ENCODE data around the gene KCNK4.
A peak's percentile ranks its signal among the peaks of the same experiment; 100 is the strongest.

Gene KCNK4

GRCh38 chr11:64288353-64288750 lies 2.8 kb upstream of the KCNK4 start:
- Histone ChIP-seq H3K9me3 (replicated peaks; ENCODE audit: low read length) (no peaks in the 10 kb centered on the region), H3K4me1 (ENCODE audit: control insufficient read depth, insufficient read depth, low read length) (peaks cover 26% of the 10 kb centered on the region), H3K9ac (ENCODE audit: low read depth, low read length) (no peak overlapping the region)

DNA sequence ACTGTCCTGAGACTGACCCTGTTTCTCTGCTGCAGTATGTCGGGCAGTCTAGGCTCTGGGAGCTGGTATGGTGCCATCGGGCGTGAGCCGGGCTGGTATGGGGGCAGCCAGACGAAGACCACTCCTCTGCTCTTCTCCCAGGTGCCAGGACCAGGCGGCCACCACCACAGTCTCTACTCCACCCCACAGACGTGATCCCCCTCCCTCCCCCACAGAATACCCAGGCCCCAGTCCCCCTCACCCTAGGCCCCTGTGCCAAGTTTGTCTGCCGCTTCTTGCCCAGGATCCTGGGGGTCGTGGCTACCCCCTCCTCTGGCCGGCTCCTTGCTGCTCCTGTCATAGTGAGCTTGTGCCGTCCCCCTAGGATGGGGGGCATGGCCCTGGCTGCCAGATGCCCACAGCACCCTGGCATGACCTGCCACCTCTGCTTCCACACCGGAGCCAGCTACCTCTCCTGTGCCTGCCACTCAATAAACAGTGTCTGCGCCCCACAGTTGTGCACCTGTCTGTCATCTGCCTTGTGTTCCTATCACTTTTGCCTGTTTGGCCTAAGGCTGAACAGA lies 2.0 kb upstream of the KCNK4 start:
- Histone ChIP-seq H3K27me3 (ENCODE audit: control insufficient read depth, insufficient read depth, low read length) (peaks cover 39% of the 10 kb centered on the region), H3K4me3 (ENCODE audit: low read length) (no peak overlapping the region), H3K9me3 (replicated peaks; ENCODE audit: low read length) (no peaks in the 10 kb centered on the region), H3K4me1 (ENCODE audit: control insufficient read depth, insufficient read depth, low read length) (peaks cover 19% of the 10 kb centered on the region), H3K9ac (ENCODE audit: low read depth, low read length) (no peak overlapping the region), H3K4me2 (ENCODE audit: low read length) (no peak overlapping the region), H3K36me3 (ENCODE audit: insufficient read depth, low read length) (no peaks in the 10 kb centered on the region)

More at GRCh38 chr11:64288353-64288750, 2.8 kb upstream of the KCNK4 start:
- Histone ChIP-seq H3K27me3 (ENCODE audit: control insufficient read depth, insufficient read depth, low read length) (peaks cover 32% of the 10 kb centered on the region), H3K4me2 (ENCODE audit: low read length) (no peak overlapping the region), H3K4me3 (ENCODE audit: low read length) (no peak overlapping the region), H3K36me3 (ENCODE audit: insufficient read depth, low read length) (no peaks in the 10 kb centered on the region)

GRCh38 chr11:64290352-64291261 lies 495 bp upstream of the KCNK4 start:
- Histone ChIP-seq H3K9me3 (replicated peaks; ENCODE audit: low read length) (no peaks in the 10 kb centered on the region), H3K27me3 (ENCODE audit: control insufficient read depth, insufficient read depth, low read length) (peaks cover 50% of the 10 kb centered on the region), H3K9ac (ENCODE audit: low read depth, low read length) (no peak overlapping the region), H3K4me1 (ENCODE audit: control insufficient read depth, insufficient read depth, low read length) (peaks cover 17% of the 10 kb centered on the region), H3K4me3 (ENCODE audit: low read length) (no peak overlapping the region), H3K36me3 (ENCODE audit: insufficient read depth, low read length) (no peaks in the 10 kb centered on the region), H3K4me2 (ENCODE audit: low read length) (peak overlapping the region; percentile 80)

DNA sequence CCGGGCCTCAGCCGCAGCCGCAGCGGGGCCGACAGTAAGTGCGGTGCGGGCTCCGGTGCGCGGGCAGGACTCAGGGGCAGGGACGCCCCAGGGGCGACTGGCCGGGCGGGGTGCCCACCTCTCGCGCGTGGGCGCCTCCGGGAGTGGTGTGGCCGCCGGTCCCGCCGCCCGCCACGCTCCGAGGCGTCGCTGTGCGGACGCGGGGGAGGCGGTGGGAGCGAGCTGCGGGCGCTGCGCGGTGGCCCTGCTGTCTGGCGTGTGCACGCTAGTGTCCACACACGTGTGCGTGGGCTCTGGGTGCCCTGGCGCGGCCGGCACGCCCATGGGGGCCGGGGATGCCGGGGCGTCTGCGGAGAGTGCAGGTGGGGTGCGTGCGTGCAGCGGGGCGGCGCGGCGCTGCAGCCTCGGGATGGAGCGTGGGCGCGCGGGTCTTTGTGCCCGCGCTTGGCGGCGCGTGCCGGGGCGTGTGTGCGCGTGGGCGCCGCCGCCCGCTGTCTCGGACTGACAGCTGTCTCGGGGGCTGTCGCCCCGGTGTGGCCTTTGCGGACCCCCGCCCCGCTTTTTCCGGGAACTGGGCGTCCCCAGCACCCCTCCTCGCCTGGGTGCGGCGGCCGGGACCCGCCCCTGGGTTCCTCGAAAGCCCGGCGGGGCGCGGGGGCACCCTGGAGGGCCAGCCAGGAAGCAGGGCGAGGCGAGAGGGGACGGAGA lies 804 bp downstream of the KCNK4 start:
- peaks cover 63% of the 10 kb centered on the region for H3K27me3 ChIP-seq (ENCODE audit: control insufficient read depth, insufficient read depth, low read length)
- no peaks in the 10 kb centered on the region for H3K36me3 ChIP-seq (ENCODE audit: insufficient read depth, low read length)
- peaks cover 9% of the 10 kb centered on the region for H3K4me1 ChIP-seq (ENCODE audit: control insufficient read depth, insufficient read depth, low read length)
- H3K9ac ChIP-seq (ENCODE audit: low read depth, low read length) = no peak overlapping the region
- peak overlapping the region; percentile 52 for H3K4me3 ChIP-seq (ENCODE audit: low read length)
- H3K4me2 ChIP-seq (ENCODE audit: low read length) = peak overlapping the region; percentile 80
- no peaks in the 10 kb centered on the region for H3K9me3 ChIP-seq (replicated peaks; ENCODE audit: low read length)

DNA sequence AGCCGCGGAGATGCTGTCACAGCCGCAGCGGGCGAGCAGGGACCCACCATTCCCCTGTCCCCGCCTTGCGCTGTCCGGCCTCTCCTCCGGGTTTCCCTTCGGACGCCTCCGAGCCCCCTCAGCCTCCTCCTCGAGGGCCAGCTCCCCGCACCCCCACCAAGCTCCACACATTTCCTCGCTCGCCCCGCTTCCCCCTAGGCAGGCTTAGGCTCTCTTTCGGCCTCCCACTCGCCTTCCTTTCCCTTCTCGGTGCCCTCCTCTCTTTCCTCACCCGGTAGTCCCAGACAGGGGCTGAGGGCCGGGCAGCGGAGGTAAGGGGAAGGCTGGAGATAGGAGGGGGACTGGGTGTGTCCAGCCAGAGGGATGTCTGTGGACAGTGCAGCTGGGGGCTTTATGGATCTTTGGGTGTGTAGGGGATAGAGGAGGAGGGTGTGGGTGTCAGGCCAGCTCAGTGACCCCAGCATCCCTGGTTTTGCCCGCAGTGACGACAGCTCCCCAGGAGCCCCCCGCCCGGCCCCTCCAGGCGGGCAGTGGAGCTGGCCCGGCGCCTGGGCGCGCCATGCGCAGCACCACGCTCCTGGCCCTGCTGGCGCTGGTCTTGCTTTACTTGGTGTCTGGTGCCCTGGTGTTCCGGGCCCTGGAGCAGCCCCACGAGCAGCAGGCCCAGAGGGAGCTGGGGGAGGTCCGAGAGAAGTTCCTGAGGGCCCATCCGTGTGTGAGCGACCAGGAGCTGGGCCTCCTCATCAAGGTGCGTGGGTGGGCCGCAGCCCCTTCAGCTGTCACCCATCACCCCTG lies 1.6 kb downstream of the KCNK4 start:
- Histone ChIP-seq H3K9me3 (replicated peaks; ENCODE audit: low read length) (no peaks in the 10 kb centered on the region), H3K4me3 (ENCODE audit: low read length) (peak overlapping the region; percentile 52), H3K36me3 (ENCODE audit: insufficient read depth, low read length) (no peaks in the 10 kb centered on the region), H3K27me3 (ENCODE audit: control insufficient read depth, insufficient read depth, low read length) (peaks cover 70% of the 10 kb centered on the region), H3K9ac (ENCODE audit: low read depth, low read length) (no peak overlapping the region), H3K4me1 (ENCODE audit: control insufficient read depth, insufficient read depth, low read length) (peaks cover 9% of the 10 kb centered on the region), H3K4me2 (ENCODE audit: low read length) (peak overlapping the region; percentile 80)

GRCh38 chr11:64294774-64295173 lies 3.7 kb downstream of the KCNK4 start:
- H3K4me2 ChIP-seq (ENCODE audit: low read length) = no peak overlapping the region
- no peak overlapping the region for H3K9ac ChIP-seq (ENCODE audit: low read depth, low read length)
- no peak overlapping the region for H3K4me3 ChIP-seq (ENCODE audit: low read length)
- H3K36me3 ChIP-seq (ENCODE audit: insufficient read depth, low read length) = no peaks in the 10 kb centered on the region
- peaks cover 13% of the 10 kb centered on the region for H3K4me1 ChIP-seq (ENCODE audit: control insufficient read depth, insufficient read depth, low read length)
- H3K9me3 ChIP-seq (replicated peaks; ENCODE audit: low read length) = no peaks in the 10 kb centered on the region
- peaks cover 91% of the 10 kb centered on the region for H3K27me3 ChIP-seq (ENCODE audit: control insufficient read depth, insufficient read depth, low read length)

DNA sequence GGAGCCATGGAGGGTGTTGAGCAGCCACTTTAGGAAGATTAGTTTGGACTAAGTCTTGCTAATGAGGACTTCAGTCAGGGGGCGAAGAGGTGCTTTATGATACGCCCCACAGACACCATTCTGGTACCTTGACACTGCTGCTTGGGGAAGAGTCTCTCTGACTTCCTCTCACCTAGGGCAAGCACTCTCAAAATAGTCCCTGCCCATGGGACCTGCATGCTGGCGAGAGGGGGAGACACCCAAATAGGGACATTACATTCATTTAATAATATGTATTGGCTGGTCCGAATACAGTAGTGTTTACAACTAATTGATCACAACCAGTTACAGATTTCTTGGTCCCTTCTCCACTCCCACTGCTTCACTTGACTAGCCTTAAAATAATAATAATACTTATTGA lies 4.7 kb downstream of the KCNK4 start:
- Histone ChIP-seq H3K4me3 (ENCODE audit: low read length) (no peak overlapping the region), H3K36me3 (ENCODE audit: insufficient read depth, low read length) (no peaks in the 10 kb centered on the region), H3K27me3 (ENCODE audit: control insufficient read depth, insufficient read depth, low read length) (peaks cover 94% of the 10 kb centered on the region), H3K4me2 (ENCODE audit: low read length) (no peak overlapping the region), H3K4me1 (ENCODE audit: control insufficient read depth, insufficient read depth, low read length) (peaks cover 23% of the 10 kb centered on the region), H3K9me3 (replicated peaks; ENCODE audit: low read length) (no peaks in the 10 kb centered on the region), H3K9ac (ENCODE audit: low read depth, low read length) (no peak overlapping the region)

DNA sequence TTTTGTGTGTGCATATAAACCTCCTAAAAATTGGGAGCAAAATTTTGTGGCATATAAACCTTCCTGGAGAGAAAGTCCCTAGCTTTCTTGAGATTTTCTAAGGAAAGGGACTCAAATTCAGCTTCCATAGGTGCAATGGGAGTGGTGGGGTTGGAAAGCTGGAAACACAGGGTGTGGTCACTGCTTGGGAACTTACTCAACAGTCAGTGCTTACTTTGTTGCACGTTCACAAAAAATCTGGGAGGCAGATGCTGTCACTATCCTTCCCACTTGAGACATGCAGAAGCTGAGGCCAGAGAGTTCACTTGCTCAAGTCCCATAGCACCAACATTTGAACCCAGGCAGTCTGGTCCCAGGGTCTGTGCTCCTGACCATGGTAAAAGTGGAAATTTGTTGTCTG lies 5.1 kb downstream of the KCNK4 start:
- Histone ChIP-seq H3K36me3 (ENCODE audit: insufficient read depth, low read length) (no peaks in the 10 kb centered on the region), H3K27me3 (ENCODE audit: control insufficient read depth, insufficient read depth, low read length) (peaks cover 91% of the 10 kb centered on the region), H3K4me3 (ENCODE audit: low read length) (no peak overlapping the region), H3K4me2 (ENCODE audit: low read length) (no peak overlapping the region), H3K4me1 (ENCODE audit: control insufficient read depth, insufficient read depth, low read length) (peaks cover 25% of the 10 kb centered on the region), H3K9ac (ENCODE audit: low read depth, low read length) (no peak overlapping the region), H3K9me3 (replicated peaks; ENCODE audit: low read length) (no peaks in the 10 kb centered on the region)

DNA sequence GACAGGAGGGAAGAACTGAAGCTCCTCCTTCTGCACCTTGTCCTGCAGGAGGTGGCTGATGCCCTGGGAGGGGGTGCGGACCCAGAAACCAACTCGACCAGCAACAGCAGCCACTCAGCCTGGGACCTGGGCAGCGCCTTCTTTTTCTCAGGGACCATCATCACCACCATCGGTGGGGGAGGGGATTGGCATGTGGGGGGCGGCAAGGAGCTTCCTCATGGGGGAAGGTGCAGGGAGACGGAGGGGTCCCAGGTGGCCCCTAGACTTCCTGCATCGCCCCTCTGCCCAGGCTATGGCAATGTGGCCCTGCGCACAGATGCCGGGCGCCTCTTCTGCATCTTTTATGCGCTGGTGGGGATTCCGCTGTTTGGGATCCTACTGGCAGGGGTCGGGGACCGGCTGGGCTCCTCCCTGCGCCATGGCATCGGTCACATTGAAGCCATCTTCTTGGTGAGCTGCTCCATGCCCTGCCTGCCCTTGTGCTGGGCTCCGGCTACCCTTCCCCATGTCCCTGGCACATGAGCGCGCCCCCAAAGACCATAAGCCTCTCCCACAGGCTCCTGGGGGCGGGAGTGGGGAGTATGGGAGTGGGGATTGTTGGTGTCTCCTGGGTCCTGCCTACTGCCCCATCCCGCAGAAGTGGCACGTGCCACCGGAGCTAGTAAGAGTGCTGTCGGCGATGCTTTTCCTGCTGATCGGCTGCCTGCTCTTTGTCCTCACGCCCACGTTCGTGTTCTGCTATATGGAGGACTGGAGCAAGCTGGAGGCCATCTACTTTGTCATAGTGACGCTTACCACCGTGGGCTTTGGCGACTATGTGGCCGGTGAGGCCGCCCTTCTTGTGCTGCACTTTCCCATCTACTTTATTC lies 6.0 kb downstream of the KCNK4 start:
- no peak overlapping the region for H3K9ac ChIP-seq (ENCODE audit: low read depth, low read length)
- no peak overlapping the region for H3K4me2 ChIP-seq (ENCODE audit: low read length)
- no peaks in the 10 kb centered on the region for H3K9me3 ChIP-seq (replicated peaks; ENCODE audit: low read length)
- peaks cover 83% of the 10 kb centered on the region for H3K27me3 ChIP-seq (ENCODE audit: control insufficient read depth, insufficient read depth, low read length)
- no peak overlapping the region for H3K4me3 ChIP-seq (ENCODE audit: low read length)
- H3K4me1 ChIP-seq (ENCODE audit: control insufficient read depth, insufficient read depth, low read length) = peaks cover 20% of the 10 kb centered on the region
- H3K36me3 ChIP-seq (ENCODE audit: insufficient read depth, low read length) = no peaks in the 10 kb centered on the region

DNA sequence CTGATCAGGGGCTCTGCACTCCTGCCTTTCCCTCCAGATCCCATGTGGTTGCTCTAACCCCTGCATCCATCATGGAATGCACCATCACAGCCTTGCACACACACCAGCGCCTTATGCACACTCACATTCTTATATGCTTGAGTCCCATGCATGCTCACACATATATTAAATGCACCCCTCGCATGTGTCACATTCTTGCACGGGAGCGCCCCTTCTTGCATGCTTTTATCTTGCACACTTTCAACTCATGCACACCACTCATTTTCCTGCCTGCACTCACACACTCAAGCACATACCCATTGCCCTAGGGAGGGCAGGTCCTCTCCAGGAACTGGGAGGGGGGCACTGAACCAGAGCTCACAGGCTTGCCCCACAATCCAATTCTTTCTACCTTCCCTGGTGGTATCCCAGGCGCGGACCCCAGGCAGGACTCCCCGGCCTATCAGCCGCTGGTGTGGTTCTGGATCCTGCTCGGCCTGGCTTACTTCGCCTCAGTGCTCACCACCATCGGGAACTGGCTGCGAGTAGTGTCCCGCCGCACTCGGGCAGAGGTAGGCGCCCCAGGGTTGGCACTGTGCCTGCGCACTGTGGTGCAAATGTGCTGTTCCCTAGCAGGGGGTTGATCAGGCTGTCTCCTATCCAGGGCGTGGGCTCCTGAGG lies 6.7 kb downstream of the KCNK4 start:
- Histone ChIP-seq H3K9ac (ENCODE audit: low read depth, low read length) (no peak overlapping the region), H3K4me2 (ENCODE audit: low read length) (no peak overlapping the region), H3K4me3 (ENCODE audit: low read length) (no peak overlapping the region), H3K27me3 (ENCODE audit: control insufficient read depth, insufficient read depth, low read length) (peaks cover 75% of the 10 kb centered on the region), H3K9me3 (replicated peaks; ENCODE audit: low read length) (no peaks in the 10 kb centered on the region), H3K36me3 (ENCODE audit: insufficient read depth, low read length) (no peaks in the 10 kb centered on the region), H3K4me1 (ENCODE audit: control insufficient read depth, insufficient read depth, low read length) (peaks cover 16% of the 10 kb centered on the region)

Measured in skeletal muscle satellite cell (primary cell).